Epithelial cell of prostate (primary cell): ENCODE results near the gene SSBP3.

ENCODE experiments used
- DNase-seq: peaks from one replicate; pipeline ENCODE4 v3.0.0-alpha.2; 2011; ENCODE audit warnings: low read depth, low spot score
- H3K27ac ChIP-seq: fragments of 450-650 bp; 2 replicates; pipeline ENCODE4 v1.5.1; 2017; ENCODE audit warnings: mild to moderate bottlenecking

Gene SSBP3

GRCh38 chr1:54296666-54297065 lies 109.5 kb downstream of the SSBP3 start:
- no peak overlapping the region for H3K27ac ChIP-seq
- no peak for DNase-seq

GRCh38 chr1:54294887-54295286 lies 111.3 kb downstream of the SSBP3 start:
- DNase-seq = no peak
- no peak overlapping the region for H3K27ac ChIP-seq

DNA sequence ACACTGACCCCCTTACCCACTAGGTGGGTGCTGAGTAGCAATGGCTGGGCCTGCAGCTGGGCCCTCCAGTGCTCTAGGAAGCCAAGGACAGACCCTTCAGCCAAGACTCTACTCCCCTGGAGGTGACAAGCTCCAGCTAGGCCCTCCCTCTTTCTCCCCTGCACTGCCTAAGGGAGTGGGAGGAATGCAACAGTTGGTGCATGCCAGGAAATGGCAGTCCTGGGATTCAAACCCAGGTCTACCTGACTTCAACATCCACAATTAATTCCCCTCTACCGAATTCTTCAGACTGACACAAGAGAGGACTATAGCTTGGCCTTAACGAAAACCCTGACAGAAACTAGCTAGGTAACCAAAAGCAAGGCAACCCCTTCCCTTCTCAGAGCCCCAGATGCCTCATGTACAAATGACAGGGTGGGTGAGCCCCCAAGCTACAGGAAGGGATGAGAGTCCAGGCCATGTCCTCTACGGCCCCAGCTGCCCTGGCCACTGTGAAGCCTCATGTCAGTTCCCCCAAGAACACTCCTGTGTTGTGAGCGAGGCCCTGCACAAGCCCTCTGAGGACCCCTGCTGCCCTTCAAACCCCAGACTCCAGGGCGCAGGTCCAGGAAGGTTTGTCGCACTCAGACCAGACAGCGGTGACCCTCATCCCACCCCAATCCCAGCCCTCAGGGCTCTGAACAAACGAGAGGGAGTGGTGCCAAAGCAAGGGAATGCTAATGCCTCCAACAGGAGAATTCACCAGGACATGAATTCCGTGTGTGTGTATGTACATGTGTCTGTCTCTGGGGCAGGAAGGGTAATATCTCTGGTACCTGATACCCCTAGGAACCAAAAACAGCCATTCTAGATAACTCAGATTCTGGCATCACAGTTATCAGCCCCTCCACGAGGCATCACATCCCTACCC lies 113.9 kb downstream of the SSBP3 start:
- DNase-seq = no peak
- no peak overlapping the region for H3K27ac ChIP-seq

- no peak overlapping the region for H3K27ac ChIP-seq
- no peak for DNase-seq
Observed at GRCh38 chr1:54291276-54292001, 114.8 kb downstream of the SSBP3 start.

DNA sequence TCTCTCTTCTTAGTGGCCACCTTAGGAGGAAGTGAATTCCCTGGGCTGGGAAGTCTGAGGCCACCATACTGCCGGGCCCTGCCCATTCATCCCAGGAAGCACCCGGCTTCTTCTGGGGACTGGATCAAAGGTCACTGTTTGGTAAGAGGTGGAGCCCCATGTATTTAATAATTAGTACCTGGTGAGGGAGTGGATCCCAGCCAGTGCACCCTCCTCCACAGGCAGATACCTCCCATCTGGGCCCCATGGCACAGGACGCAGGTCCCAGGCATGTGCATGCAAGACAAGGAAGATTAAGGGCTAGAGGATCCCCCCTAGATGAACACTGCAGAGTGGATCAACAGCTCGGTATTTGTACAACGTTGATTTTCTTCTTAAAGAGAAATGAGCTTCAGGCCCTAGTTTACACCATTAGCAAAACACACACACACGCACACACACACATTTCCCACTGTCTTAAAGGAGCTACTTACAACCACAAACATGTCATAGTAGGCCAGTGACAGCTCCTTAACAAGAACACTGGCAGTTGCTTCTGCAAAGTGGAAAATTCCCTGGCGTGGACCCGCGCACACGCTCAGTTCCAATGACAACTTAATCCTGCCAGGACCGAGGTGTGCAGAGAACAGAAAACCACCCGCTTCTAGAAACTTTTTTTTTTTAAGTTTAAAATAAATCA lies 115.5 kb downstream of the SSBP3 start:
- no peak overlapping the region for H3K27ac ChIP-seq
- no peak for DNase-seq

- no peak for DNase-seq
- H3K27ac ChIP-seq = no peak overlapping the region
Observed at GRCh38 chr1:54289712-54290233, 116.4 kb downstream of the SSBP3 start.

DNA sequence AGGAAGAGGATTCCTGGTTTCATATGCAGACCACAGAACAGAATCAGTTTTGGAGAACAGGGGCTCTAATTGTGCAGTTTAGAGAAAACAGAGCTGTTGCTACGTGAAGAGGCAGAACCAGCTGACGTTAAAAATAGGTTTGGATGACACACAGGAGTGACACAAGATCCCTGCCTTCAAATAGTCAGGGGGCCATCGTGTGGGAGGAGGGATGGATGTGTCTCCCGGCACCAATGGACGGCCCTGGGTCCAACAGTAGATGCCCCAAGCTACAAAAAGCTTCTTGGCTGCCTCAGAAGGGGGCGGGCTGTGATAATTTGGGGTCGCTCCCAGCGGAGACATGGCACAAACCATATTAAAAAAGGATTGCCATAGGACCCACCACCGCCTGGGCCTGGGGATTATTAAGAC lies 118.4 kb downstream of the SSBP3 start:
- DNase-seq = no peak
- H3K27ac ChIP-seq = no peak overlapping the region

GRCh38 chr1:54287176-54287650 lies 119.0 kb downstream of the SSBP3 start:
- H3K27ac ChIP-seq = no peak overlapping the region
- peak; percentile 37 for DNase-seq

DNA sequence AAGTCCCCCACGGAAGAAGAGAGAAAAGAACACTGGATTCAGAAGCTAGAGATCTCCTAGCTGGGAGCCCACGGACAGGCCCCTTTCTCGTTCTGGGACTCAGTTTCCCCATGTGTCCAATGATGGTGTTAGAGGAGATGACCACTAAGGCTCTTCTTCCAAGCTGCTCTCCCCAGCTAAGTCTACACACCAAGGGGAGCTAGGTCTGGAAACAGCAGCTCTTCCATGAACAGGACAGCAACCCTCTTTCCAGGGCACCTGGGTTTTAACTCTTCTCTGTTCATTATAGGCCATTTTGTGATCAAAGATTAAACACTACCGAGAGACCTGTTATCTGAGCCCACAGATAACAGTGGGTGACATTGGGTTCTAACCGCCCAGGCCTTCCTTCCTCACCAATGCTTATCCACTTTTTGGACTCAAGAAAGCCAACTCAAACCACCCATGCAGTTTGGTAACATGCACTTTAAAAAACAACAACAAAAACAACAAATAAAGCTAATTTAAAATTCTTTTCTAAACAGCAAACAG lies 120.3 kb downstream of the SSBP3 start:
- DNase-seq = no peak
- no peak overlapping the region for H3K27ac ChIP-seq

DNA sequence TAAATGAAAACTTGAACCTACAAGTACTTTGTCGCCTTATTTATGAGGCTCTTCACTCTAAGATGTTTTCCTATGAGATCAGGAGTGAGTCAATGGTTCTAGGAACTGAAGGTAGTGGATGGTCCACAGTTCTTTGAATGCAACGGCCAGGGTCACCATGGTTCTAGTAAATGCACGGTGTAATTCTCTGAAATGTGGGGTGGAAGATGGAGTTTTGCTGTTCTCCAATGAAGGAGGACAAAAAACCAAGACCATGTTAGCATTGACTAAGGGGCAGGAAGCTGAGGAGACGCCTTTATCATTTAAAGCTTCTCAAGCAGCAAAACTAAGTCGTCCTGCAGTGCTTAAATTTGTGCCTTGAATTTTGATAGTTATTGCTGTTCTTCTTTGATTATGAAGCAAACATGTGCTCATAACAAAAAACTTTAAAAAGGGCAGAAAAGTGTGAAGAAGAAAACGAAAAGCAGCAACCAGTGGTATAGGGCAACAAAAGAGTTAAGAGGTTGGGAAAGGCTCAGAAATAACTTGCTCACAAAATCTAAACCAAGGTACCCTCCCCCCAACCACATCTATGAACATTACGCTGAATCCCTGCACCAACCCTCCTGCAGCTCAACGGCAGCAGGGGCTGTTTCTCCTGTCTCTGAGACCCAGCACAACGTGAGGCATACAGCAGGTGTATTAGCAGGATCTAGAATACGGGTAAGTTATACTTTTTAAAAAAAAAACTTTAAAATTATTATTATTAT lies 121.2 kb downstream of the SSBP3 start:
- H3K27ac ChIP-seq = no peak overlapping the region
- no peak for DNase-seq

DNA sequence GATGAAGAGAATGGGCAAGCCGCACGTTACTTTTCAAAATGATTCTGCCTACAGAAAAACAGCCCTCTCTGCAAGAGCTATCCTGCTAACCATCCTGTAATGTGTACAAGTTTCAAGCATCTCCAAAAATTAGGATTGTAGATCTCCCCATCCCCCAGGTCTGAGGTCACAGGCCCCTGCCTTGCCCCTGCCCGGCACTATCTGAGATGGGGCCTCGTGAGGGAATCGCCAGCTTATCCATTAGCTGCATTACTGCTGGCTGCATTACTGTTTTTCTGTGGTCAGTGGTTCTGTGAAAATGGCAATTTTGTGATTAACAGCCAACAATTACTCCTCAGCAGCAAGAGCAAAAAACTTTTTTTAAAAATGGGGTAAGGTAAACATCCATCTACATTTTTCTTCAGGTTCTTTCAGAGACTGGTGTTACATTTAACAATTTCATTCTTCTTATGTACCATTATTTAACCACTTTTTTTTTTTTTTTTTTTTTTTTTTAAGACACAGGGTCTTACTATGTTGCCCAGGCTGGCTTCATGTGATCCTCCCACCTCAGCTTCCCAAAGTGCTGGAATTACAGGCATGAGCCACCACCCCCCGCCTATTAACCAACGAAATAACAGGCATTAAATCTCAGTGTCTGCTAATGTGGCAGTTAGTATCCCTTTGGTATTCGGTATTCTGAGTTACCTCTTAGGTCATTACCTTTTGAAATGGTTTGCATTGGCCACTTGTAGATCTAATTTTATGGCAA lies 122.4 kb downstream of the SSBP3 start:
- H3K27ac ChIP-seq = no peak overlapping the region
- DNase-seq = no peak

- no peak for DNase-seq
- no peak overlapping the region for H3K27ac ChIP-seq
Observed at GRCh38 chr1:54282101-54282847, 123.9 kb downstream of the SSBP3 start.

DNA sequence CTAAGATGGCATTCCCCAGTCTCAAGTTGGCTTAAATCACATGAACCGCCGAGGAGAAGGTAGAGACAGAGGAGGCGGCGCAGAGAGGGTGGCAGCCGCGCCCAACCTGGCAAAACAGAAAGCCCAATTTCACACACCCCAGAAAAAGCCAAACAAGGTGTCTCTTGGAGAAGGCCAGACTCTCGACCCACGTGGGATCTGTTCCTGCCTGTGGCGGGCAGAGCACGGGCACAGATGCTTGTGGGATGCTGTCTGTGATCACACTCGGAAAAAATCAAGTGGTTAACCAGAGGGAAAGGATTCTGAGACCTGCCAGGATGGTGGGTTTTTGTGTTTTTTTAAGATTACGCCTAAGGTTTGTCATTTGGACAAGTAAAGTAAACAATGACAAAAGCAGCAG lies 125.5 kb downstream of the SSBP3 start:
- DNase-seq = no peak
- H3K27ac ChIP-seq = no peak overlapping the region

DNA sequence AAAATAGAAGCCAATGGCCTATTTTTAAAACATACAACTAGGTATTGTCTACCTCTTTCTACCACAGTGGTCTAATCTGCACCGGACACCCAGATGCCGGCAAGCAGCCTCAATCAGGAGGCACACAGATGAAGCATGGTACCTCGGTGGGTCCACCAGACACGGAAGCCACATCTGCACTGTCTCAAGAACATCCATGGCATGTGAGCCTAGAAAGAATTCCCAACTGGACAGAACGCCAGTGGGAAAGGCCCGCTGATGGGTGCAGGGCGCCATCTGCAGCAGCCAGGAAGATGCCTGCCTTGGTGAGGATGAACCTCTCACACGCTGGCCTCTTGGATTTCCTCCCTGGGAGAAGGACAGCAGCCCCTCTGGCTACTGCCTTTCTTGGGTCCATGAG lies 126.7 kb downstream of the SSBP3 start:
- DNase-seq = no peak
- H3K27ac ChIP-seq = no peak overlapping the region

DNA sequence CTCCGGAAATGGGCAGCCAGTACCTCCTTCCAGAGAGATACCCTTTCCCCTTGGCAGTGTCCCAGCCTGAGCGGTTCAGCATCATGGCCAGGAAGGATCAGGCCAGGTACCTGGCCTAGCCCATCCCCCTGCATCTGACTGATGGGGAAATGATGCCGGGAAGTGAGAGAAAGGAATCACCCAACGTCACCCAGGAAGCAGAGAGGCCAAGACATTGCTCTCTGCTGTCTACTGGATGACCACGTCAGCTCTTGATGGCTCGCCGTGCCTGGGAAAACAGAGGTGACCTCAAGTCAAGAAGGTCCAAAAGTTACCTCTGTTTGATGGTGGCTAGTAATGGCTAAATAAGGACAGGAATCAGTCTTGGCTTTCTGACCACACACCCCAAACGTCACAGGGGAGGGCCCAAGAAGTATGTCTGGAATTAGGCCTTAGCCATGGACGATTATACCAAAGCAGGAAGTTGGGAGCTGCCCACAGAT lies 127.2 kb downstream of the SSBP3 start:
- DNase-seq = no peak
- H3K27ac ChIP-seq = no peak overlapping the region

- no peak for DNase-seq
- no peak overlapping the region for H3K27ac ChIP-seq
Observed at GRCh38 chr1:54277451-54278341, 128.5 kb downstream of the SSBP3 start.
